IMR-90 (cell line): ENCODE measurements around the gene PHACTR3. TPM values are rescaled to one million over a fixed set of nuclear protein-coding genes. Genes with fewer than 3 reads are reported as not detected.

Experiments
- ATAC-seq: fragments of 200-7000 bp; cut with Tn5 transposase; 2 replicates; pipeline ENCODE4 v1.9.1; 2020; ENCODE audit warnings: low read depth, mild to moderate bottlenecking, moderate library complexity
- BruUV-seq: library from RNA; stranded (reverse); fragments of 400-500 nt; replicated peaks from 2 replicates; lab custom pipeline; 2021; lab: Mats Ljungman, UMichigan
- CTCF ChIA-PET: fragments of 300-600 bp; formaldehyde crosslinking; extraction: SDS; loops from one replicate; lab custom pipeline; 2021; ENCODE audit warnings: antibody characterized with exemption; lab: Yijun Ruan, JAX
- POLR2A ChIA-PET: fragments of 300-600 bp; sonication (Branson Sonifier 250); formaldehyde crosslinking; loops from one replicate; lab custom pipeline; 2022; ENCODE audit warnings: antibody characterized with exemption; ENCODE audit not compliant: unreplicated experiment; lab: Charles Lee
- DNase-seq: peaks from one replicate; pipeline ENCODE4 v3.0.0; 2013
- H2AFZ ChIP-seq: replicated peaks from 2 replicates; pipeline ENCODE3; 2013; ENCODE audit warnings: low read length, mild to moderate bottlenecking; ENCODE audit not compliant: poor library complexity
- H2AK5ac ChIP-seq: 2 replicates; pipeline ENCODE4 v1.6.1; 2013; ENCODE audit warnings: low read depth, low read length, inconsistent platforms
- H2AK9ac ChIP-seq: replicated peaks from 2 replicates; pipeline ENCODE3; 2013; ENCODE audit warnings: mild to moderate bottlenecking, low read depth, low read length, moderate library complexity; ENCODE audit not compliant: poor library complexity
- H2BK120ac ChIP-seq: 2 replicates; pipeline ENCODE4 v1.6.1; 2013; ENCODE audit warnings: low read depth, low read length, inconsistent platforms
- H2BK15ac ChIP-seq: 3 replicates; pipeline ENCODE4 v1.6.1; 2013; ENCODE audit warnings: low read depth, low read length, inconsistent platforms
- H2BK20ac ChIP-seq: 2 replicates; pipeline ENCODE4 v1.6.1; 2013; ENCODE audit warnings: low read depth, mild to moderate bottlenecking, inconsistent platforms, low read length, moderate library complexity
- H2BK5ac ChIP-seq: 2 replicates; pipeline ENCODE4 v1.6.1; 2013; ENCODE audit warnings: mild to moderate bottlenecking, low read depth, low read length, inconsistent platforms; ENCODE audit not compliant: poor library complexity, severe bottlenecking
- H3K14ac ChIP-seq: replicated peaks from 2 replicates; pipeline ENCODE4 v1.6.1; 2013; ENCODE audit warnings: low read depth, low read length, inconsistent platforms
- H3K18ac ChIP-seq: 2 replicates; pipeline ENCODE4 v1.6.1; 2013; ENCODE audit warnings: low read depth, low read length, control low read depth
- H3K23ac ChIP-seq: 2 replicates; pipeline ENCODE4 v1.6.1; 2013; ENCODE audit warnings: low read depth, low read length, inconsistent platforms
- H3K27ac ChIP-seq: 2 replicates; pipeline ENCODE4 v1.5.1; 2013; ENCODE audit warnings: mild to moderate bottlenecking, control low read depth, low read length; ENCODE audit not compliant: insufficient read depth
- H3K27me3 ChIP-seq: 2 replicates; pipeline ENCODE4 v1.6.1; 2013; ENCODE audit warnings: low read length; ENCODE audit not compliant: control insufficient read depth, insufficient read depth
- H3K36me3 ChIP-seq: 2 replicates; pipeline ENCODE4 v1.6.1; 2013; ENCODE audit warnings: low read length, mixed read lengths; ENCODE audit not compliant: control insufficient read depth, insufficient read depth
- H3K4ac ChIP-seq: 2 replicates; pipeline ENCODE4 v1.6.1; 2013; ENCODE audit warnings: low read depth, low read length, inconsistent platforms
- H3K4me1 ChIP-seq: 2 replicates; pipeline ENCODE4 v1.6.1; 2013; ENCODE audit warnings: low read length, mixed read lengths; ENCODE audit not compliant: control insufficient read depth, insufficient read depth
- H3K4me2 ChIP-seq: 2 replicates; pipeline ENCODE4 v1.6.1; 2013; ENCODE audit warnings: low read depth, mild to moderate bottlenecking, control low read depth, low read length, moderate library complexity
- H3K4me3 ChIP-seq: 2 replicates; pipeline ENCODE4 v1.5.1; 2013; ENCODE audit warnings: low read depth, mild to moderate bottlenecking, control low read depth, low read length, moderate library complexity; ENCODE audit not compliant: insufficient read depth
- H3K56ac ChIP-seq: 2 replicates; pipeline ENCODE4 v1.6.1; 2013; ENCODE audit warnings: low read length, inconsistent platforms; ENCODE audit not compliant: insufficient read depth; ENCODE audit errors: extremely low read depth
- H3K79me1 ChIP-seq, 2 experiments: 2 replicates each; pipeline ENCODE4 v1.6.1; 2013; ENCODE audit warnings: low read length in 2 of 2, inconsistent platforms in 1 of 2, low read depth in 1 of 2
- H3K9ac ChIP-seq: 2 replicates; pipeline ENCODE4 v1.6.1; 2013; ENCODE audit warnings: low read depth, low read length, control low read depth
- H3K9me1 ChIP-seq: 2 replicates; pipeline ENCODE4 v1.6.1; 2013; ENCODE audit warnings: low read length, inconsistent platforms; ENCODE audit not compliant: insufficient read depth
- H3K9me3 ChIP-seq: 2 replicates; pipeline ENCODE4 v1.6.1; 2013; ENCODE audit warnings: low read length; ENCODE audit not compliant: control insufficient read depth, insufficient read depth
- H4K20me1 ChIP-seq: 2 replicates; pipeline ENCODE4 v1.6.1; 2013; ENCODE audit warnings: low read length, inconsistent platforms; ENCODE audit not compliant: insufficient read depth
- H4K5ac ChIP-seq: 2 replicates; pipeline ENCODE4 v1.6.1; 2013; ENCODE audit warnings: mild to moderate bottlenecking, low read depth, low read length, control low read depth
- H4K8ac ChIP-seq, 2 experiments: 2 replicates each; pipeline ENCODE4 v1.6.1; 2013; ENCODE audit warnings: low read depth in 2 of 2, low read length in 2 of 2, control low read depth in 1 of 2, inconsistent platforms in 1 of 2
- H4K91ac ChIP-seq: 2 replicates; pipeline ENCODE4 v1.6.1; 2013; ENCODE audit warnings: low read depth, low read length, inconsistent platforms; ENCODE audit not compliant: insufficient read depth
- BHLHE40 ChIP-seq: fragments of 150-350 bp; IDR thresholded peaks from 2 replicates; pipeline ENCODE4 v1.6.1; 2016; ENCODE audit warnings: mild to moderate bottlenecking, low read depth, low read length
- CEBPB ChIP-seq: IDR thresholded peaks from 2 replicates; pipeline ENCODE4 v1.6.1; 2012; ENCODE audit warnings: low read depth, low read length, improper control_type of control experiment
- CHD1 ChIP-seq: IDR thresholded peaks from 2 replicates; pipeline ENCODE4 v1.6.1; 2012; ENCODE audit warnings: low read depth, low read length, improper control_type of control experiment
- CTCF ChIP-seq: conservative IDR thresholded peaks from 2 replicates; pipeline ENCODE4 v1.5.1; 2012; ENCODE audit warnings: mild to moderate bottlenecking, low read depth, low read length, improper control_type of control experiment
- ELK1 ChIP-seq: fragments of 150-350 bp; IDR thresholded peaks from 2 replicates; pipeline ENCODE4 v1.6.1; 2016; ENCODE audit warnings: low read depth, mild to moderate bottlenecking, low read length, moderate library complexity, borderline replicate concordance
- FOS ChIP-seq: fragments of 150-350 bp; IDR thresholded peaks from 2 replicates; pipeline ENCODE4 v1.6.1; 2016; ENCODE audit warnings: low read depth, low read length
- MAFK ChIP-seq: IDR thresholded peaks from 2 replicates; pipeline ENCODE4 v1.6.1; 2012; ENCODE audit warnings: low read depth, low read length, improper control_type of control experiment
- MAZ ChIP-seq: IDR thresholded peaks from 2 replicates; pipeline ENCODE4 v1.6.1; 2012; ENCODE audit warnings: low read depth, mild to moderate bottlenecking, low read length, improper control_type of control experiment, moderate library complexity, borderline replicate concordance
- MXI1 ChIP-seq: IDR thresholded peaks from 2 replicates; pipeline ENCODE4 v1.6.1; 2012; ENCODE audit warnings: low read depth, mild to moderate bottlenecking, low read length, moderate library complexity, borderline replicate concordance
- NFE2L2 ChIP-seq: fragments of 150-350 bp; IDR thresholded peaks from 2 replicates; pipeline ENCODE4 v1.6.1; 2016; ENCODE audit warnings: low read depth, mild to moderate bottlenecking, low read length
- POLR2A ChIP-seq: IDR thresholded peaks from 2 replicates; pipeline ENCODE4 v1.6.1; 2012; ENCODE audit warnings: mild to moderate bottlenecking, low read depth, low read length
- RAD21 ChIP-seq: IDR thresholded peaks from 2 replicates; pipeline ENCODE4 v1.6.1; 2012; ENCODE audit warnings: low read length, improper control_type of control experiment
- RCOR1 ChIP-seq: IDR thresholded peaks from 2 replicates; pipeline ENCODE4 v1.6.1; 2012; ENCODE audit warnings: mild to moderate bottlenecking, low read length, improper control_type of control experiment; ENCODE audit not compliant: insufficient replicate concordance
- RFX5 ChIP-seq: IDR thresholded peaks from 2 replicates; pipeline ENCODE4 v1.8.0; 2012; ENCODE audit warnings: low read depth, mild to moderate bottlenecking, low read length, moderate library complexity
- SMC3 ChIP-seq: fragments of 150-350 bp; IDR thresholded peaks from 2 replicates; pipeline ENCODE4 v1.6.1; 2016; ENCODE audit warnings: low read depth, mild to moderate bottlenecking, antibody characterized with exemption, low read length, moderate library complexity
- USF2 ChIP-seq: fragments of 150-350 bp; IDR thresholded peaks from 2 replicates; pipeline ENCODE4 v1.6.1; 2017; ENCODE audit warnings: mild to moderate bottlenecking, antibody characterized with exemption, low read length, low read depth
- WGBS, 2 experiments: methylation state at CpG; one replicate each; pipeline versions ENCODE4 v1.1.5 to v1.1.7; 2013; ENCODE audit warnings: missing lambda C conversion rate in 2 of 2; ENCODE audit not compliant: insufficient read length in 1 of 2; ENCODE audit errors: extremely low coverage in 2 of 2; 5-methylcytosine and 5-hydroxymethylcytosine counted together
- dilution Hi-C: fragments of 300-500 bp; cut with HindIII; formaldehyde crosslinking; loops from one replicate; pipeline ENCODE4 v1.14.3; 2018; ENCODE audit warnings: low sequenced_read_pairs; ENCODE audit not compliant: unreplicated experiment
- in situ Hi-C: fragments of 300-500 bp; cut with MboI; formaldehyde crosslinking; loops from 3 replicates; pipeline ENCODE4 v1.14.3; 2019; ENCODE audit warnings: low sequenced_read_pairs, inconsistent platforms, mixed read lengths
- intact Hi-C: fragments of 100-400 bp; cut with micrococcal nuclease; formaldehyde crosslinking; loops from 2 replicates; pipeline ENCODE4 v1.10.0; 2022
- polyA plus RNA-seq, 3 experiments: library from polyadenylated mRNA; depleted of rRNA; stranded (reverse); fragments of >200 nt; gene quantifications; 2 replicates each; pipeline ENCODE4 v1.2.3, GENCODE V29; 2012; ENCODE audit warnings: low replicate concordance in 1 of 3
- total RNA-seq: library from RNA; depleted of rRNA; stranded (reverse); fragments of >200 nt; gene quantifications from 2 replicates; pipeline ENCODE4 v1.2.3, GENCODE V29; 2012

Gene PHACTR3
- total and polyA plus RNA-seq, 2 of the 4 experiments (the other 2 are of a cell fraction): not detected

- Histone ChIP-seq H4K8ac (no peak overlapping the region), H4K20me1 (no peaks in the 10 kb centered on the region), H3K14ac (no peak overlapping the region), H2AK9ac (no peak overlapping the region), H2AK5ac (no peak overlapping the region), H3K36me3 (no peaks in the 10 kb centered on the region), H4K5ac (no peak overlapping the region), H3K56ac (no peak overlapping the region), H2BK15ac (no peak overlapping the region), H2BK120ac (no peak overlapping the region), H2BK20ac (no peak overlapping the region), H3K9me1 (no peaks in the 10 kb centered on the region), H4K91ac (no peak overlapping the region), H2BK5ac (no peak overlapping the region), H3K4me3 (no peak overlapping the region), H2AFZ (no peak overlapping the region), H3K18ac (no peak overlapping the region), H3K4me1 (no peaks in the 10 kb centered on the region), H3K9me3 (peaks cover 2% of the 10 kb centered on the region; the same call in 1 of the 2 replicates), H3K9ac (no peak overlapping the region), H3K27me3 (no peaks in the 10 kb centered on the region), H3K27ac (no peak overlapping the region), H3K4me2 (no peak overlapping the region), H3K79me1 (no peaks in the 10 kb centered on the region), H3K23ac (no peak overlapping the region), H3K4ac (no peak overlapping the region)
- in situ Hi-C loops (no loop called here), intact Hi-C loops (no loop called here), dilution Hi-C loops (no loop called here)
- no peak for ATAC-seq
- BruUV-seq: no TSS peak
- no CpG with 5 or more reads among the region's 2 CpGs for WGBS, 2 experiments
- TF ChIP-seq ELK1: no peak
- no peak for TF ChIP-seq CHD1
- TF ChIP-seq MAZ: no peak
- TF ChIP-seq MXI1: no peak
- no peak for TF ChIP-seq USF2
- TF ChIP-seq RFX5: no peak
- TF ChIP-seq POLR2A: no peak
- no peak for TF ChIP-seq FOS
- no peak for TF ChIP-seq CTCF
- TF ChIP-seq CEBPB: no peak
- TF ChIP-seq MAFK: no peak
- TF ChIP-seq RAD21: no peak
- no peak for TF ChIP-seq RCOR1
- TF ChIP-seq BHLHE40: no peak
- no peak for TF ChIP-seq NFE2L2
- TF ChIP-seq SMC3: no peak
- no peak for DNase-seq
- CTCF ChIA-PET: no interaction called here
- POLR2A ChIA-PET: no interaction called here
These were observed 183.2 kb downstream of the PHACTR3 start for GRCh38 chr20:59787538-59787890.
